HepG2 (cell line): ENCODE measurements around the gene RASSF4. TPM values are rescaled to one million over a fixed set of nuclear protein-coding genes. Genes with fewer than 3 reads are reported as not detected.

ENCODE experiments used
- ATAC-seq: fragments of 200-7000 bp; cut with Tn5 transposase; 3 replicates; pipeline ENCODE4 v1.9.1; 2020; ENCODE audit warnings: mild to moderate bottlenecking, moderate library complexity
- BruUV-seq: library from RNA; stranded (reverse); fragments of 400-500 nt; replicated peaks from 2 replicates; lab custom pipeline; 2021; lab: Mats Ljungman, UMichigan
- CTCF ChIA-PET: fragments of 300-600 bp; formaldehyde crosslinking; extraction: SDS; loops from one replicate; lab custom pipeline; 2021; ENCODE audit warnings: low total read pairs, inconsistent platforms, low intra/inter-chr PET ratio; lab: Yijun Ruan, JAX
- POLR2A ChIA-PET: fragments of 350-600 bp; sonication (Branson Sonifier 250); formaldehyde crosslinking; loops from one replicate; lab custom pipeline; 2020; ENCODE audit warnings: antibody characterized with exemption, inconsistent platforms; lab: Yijun Ruan, JAX
- DNase-seq: peaks from one replicate; pipeline ENCODE4 v3.0.0-alpha.2; 2015; ENCODE audit warnings: low spot score
- FAIRE-seq: peaks from 3 replicates; lab custom pipeline; 2011; peaks lifted over from hg19 to GRCh38; lab: Jason Lieb, UNC
- H2AFZ ChIP-seq: one replicate; pipeline ENCODE4 v1.6.1; 2011; ENCODE audit warnings: low read length, inconsistent platforms
- H3K27ac ChIP-seq: fragments of 300-600 bp; 3 replicates; pipeline ENCODE4 v1.8.0; 2011; ENCODE audit warnings: mixed run types, mild to moderate bottlenecking, mixed read lengths, low read length, inconsistent platforms; ENCODE audit not compliant: insufficient read depth; ENCODE audit errors: extremely low read length
- H3K27me3 ChIP-seq, 2 experiments: fragments of 200-600 bp in 1 of 2; 2 replicates in 1 of 2; 3 replicates in 1 of 2; pipeline versions ENCODE4 v1.6.0 to v1.8.0; 2011; ENCODE audit warnings: low read length in 2 of 2, mild to moderate bottlenecking in 2 of 2, moderate library complexity in 2 of 2, inconsistent platforms in 1 of 2; ENCODE audit not compliant: insufficient read depth in 2 of 2, control insufficient read depth in 1 of 2
- H3K36me3 ChIP-seq, 2 experiments: fragments of 200-600 bp in 1 of 2; replicated peaks in 1 of 2; 2 replicates in 1 of 2; 3 replicates in 1 of 2; pipeline versions ENCODE4 v1.5.1 to v1.8.0; 2011; ENCODE audit warnings: low read length in 2 of 2, inconsistent platforms in 1 of 2; ENCODE audit not compliant: insufficient read depth in 2 of 2, control insufficient read depth in 1 of 2
- H3K4me1 ChIP-seq: 2 replicates; pipeline ENCODE4 v1.5.1; 2012; ENCODE audit warnings: low read length, inconsistent platforms; ENCODE audit not compliant: insufficient read depth
- H3K4me2 ChIP-seq: 2 replicates; pipeline ENCODE4 v1.6.0; 2011; ENCODE audit warnings: low read depth, low read length, inconsistent platforms
- H3K4me3 ChIP-seq, 3 experiments: fragments of 200-600 bp in 1 of 3; sonication (generic), shearing (Covaris generic) in 1 of 3; replicated peaks in 1 of 3; 2 replicates each; pipeline ENCODE4 v1.5.1; 2011 to 2016; ENCODE audit warnings: low read length in 3 of 3, inconsistent platforms in 2 of 3, low read depth in 2 of 3, mild to moderate bottlenecking in 2 of 3, control low read depth in 1 of 3, mixed read lengths in 1 of 3; ENCODE audit not compliant: insufficient read depth in 1 of 3
- H3K79me2 ChIP-seq: one replicate; pipeline ENCODE4 v1.6.1; 2011; ENCODE audit warnings: low read length, inconsistent platforms; ENCODE audit not compliant: insufficient read depth
- H3K9ac ChIP-seq: 2 replicates; pipeline ENCODE4 v1.6.0; 2011; ENCODE audit warnings: mild to moderate bottlenecking, low read depth, low read length, inconsistent platforms; ENCODE audit not compliant: insufficient read depth
- H3K9me3 ChIP-seq: 2 replicates; pipeline ENCODE4 v1.5.1; 2012; ENCODE audit warnings: mild to moderate bottlenecking, low read length
- H4K20me1 ChIP-seq: 2 replicates; pipeline ENCODE4 v1.6.0; 2011; ENCODE audit warnings: inconsistent platforms, mild to moderate bottlenecking, low read length, moderate library complexity; ENCODE audit not compliant: insufficient read depth
- CHD2 ChIP-seq: IDR thresholded peaks from 2 replicates; pipeline ENCODE4 v1.6.1; 2011; ENCODE audit warnings: low read depth, low read length, improper control_type of control experiment
- GLI4 ChIP-seq: sonication (generic); formaldehyde crosslinking; IDR thresholded peaks from 2 replicates; pipeline ENCODE4 v1.5.1; 2020; ENCODE audit warnings: missing genetic modification reagents, mild to moderate bottlenecking, moderate library complexity, borderline replicate concordance
- HNRNPK ChIP-seq: fragments of 200-400 bp; formaldehyde crosslinking; IDR thresholded peaks from 2 replicates; pipeline ENCODE4 v1.6.1; 2018; ENCODE audit warnings: low read length, low read depth, moderate library complexity, mild to moderate bottlenecking; ENCODE audit not compliant: poor library complexity, severe bottlenecking
- MLLT10 ChIP-seq: sonication (generic); formaldehyde crosslinking; IDR thresholded peaks from 2 replicates; pipeline ENCODE4 v1.4.0; 2020; ENCODE audit warnings: missing genetic modification reagents
- REXO4 ChIP-seq: sonication (generic); formaldehyde crosslinking; IDR thresholded peaks from 2 replicates; pipeline ENCODE4 v1.8.0; 2022; ENCODE audit warnings: missing genetic modification reagents, mild to moderate bottlenecking, borderline replicate concordance
- RXRB ChIP-seq: IDR thresholded peaks from 2 replicates; pipeline ENCODE4 v1.6.1; 2016; ENCODE audit warnings: borderline replicate concordance, missing genetic modification reagents, missing compliant biosample characterization
- TAF1 ChIP-seq: sonication (generic); formaldehyde crosslinking; IDR thresholded peaks from 2 replicates; pipeline ENCODE4 v1.4.0; 2020; ENCODE audit warnings: missing genetic modification reagents
- ZNF781 ChIP-seq: sonication (generic); formaldehyde crosslinking; IDR thresholded peaks from 2 replicates; pipeline ENCODE4 v1.5.1; 2020; ENCODE audit warnings: borderline replicate concordance, mild to moderate bottlenecking, missing genetic modification reagents; ENCODE audit errors: not compliant biosample characterization
- WGBS: methylation state at CpG from one replicate; pipeline ENCODE4 v1.1.6; 2017; ENCODE audit warnings: low lambda C conversion rate; 5-methylcytosine and 5-hydroxymethylcytosine counted together
- in situ Hi-C: cut with HindIII; loops from 2 replicates; pipeline ENCODE4 v1.10.0; 2017; ENCODE audit warnings: low pct_unique_long_range_greater_than_20kb; ENCODE audit not compliant: extremely low pct_ligation_motif_present
- intact Hi-C: fragments of 100-400 bp; cut with micrococcal nuclease; formaldehyde crosslinking; loops from one replicate; pipeline ENCODE4 v1.10.0; 2022; ENCODE audit not compliant: unreplicated experiment
- polyA plus RNA-seq, 8 experiments: library from polyadenylated mRNA; depleted of rRNA in 3 of 8; stranded (reverse) in 7 of 8; unstranded in 1 of 8; fragments of >200 nt; fragmentation: Illumina TruSeq in 4 of 8; extraction: Trizol in 4 of 8; gene quantifications; 2 replicates each; pipeline versions ENCODE4 v1.2.1 to v1.2.3, GENCODE V29; 2011 to 2016; ENCODE audit warnings: low read depth in 4 of 8, missing spikeins in 1 of 8, mixed read lengths in 1 of 8; ENCODE audit not compliant: insufficient read depth in 1 of 8
- total RNA-seq, 5 experiments: library from RNA; depleted of rRNA; stranded (reverse); fragments of >200 nt; fragmentation: Illumina TruSeq; extraction: Trizol; gene quantifications; 2 replicates each; pipeline ENCODE4 v1.2.3, GENCODE V29; 2016; ENCODE audit warnings: low read depth in 1 of 5
- TF ChIP-seq, protein P1 (sequence below): sonication (generic); formaldehyde crosslinking; IDR thresholded peaks from 2 replicates; pipeline ENCODE4 v1.4.0; 2020; ENCODE audit warnings: missing genetic modification reagents, borderline replicate concordance
- TF ChIP-seq, protein P2 (sequence below): sonication (generic); formaldehyde crosslinking; IDR thresholded peaks from 2 replicates; pipeline ENCODE4 v1.9.0; 2021; ENCODE audit warnings: missing genetic modification reagents, mild to moderate bottlenecking, borderline replicate concordance
- TF ChIP-seq, protein P3 (sequence below), 2 experiments: sonication (generic) in 1 of 2; formaldehyde crosslinking in 1 of 2; IDR thresholded peaks; 2 replicates each; pipeline versions ENCODE4 v1.4.0 to v1.6.1; 2016 to 2020; ENCODE audit warnings: borderline replicate concordance in 1 of 2, low read depth in 1 of 2, mild to moderate bottlenecking in 1 of 2, missing genetic modification reagents in 1 of 2
- TF ChIP-seq, protein P4 (sequence below), 2 experiments: sonication (generic) in 1 of 2; formaldehyde crosslinking in 1 of 2; IDR thresholded peaks; 2 replicates each; pipeline versions ENCODE4 v1.4.0 to v1.6.1; 2018 to 2020; ENCODE audit warnings: missing genetic modification reagents in 2 of 2, borderline replicate concordance in 1 of 2, low read depth in 1 of 2, mild to moderate bottlenecking in 1 of 2, missing biosample characterization in 1 of 2

Gene RASSF4
- total and polyA plus RNA-seq, 2 of the 13 experiments (the other 11 are each of a cell fraction or from before 2014, with no cell fraction given) = 34.0 to 51.7 TPM

DNA sequence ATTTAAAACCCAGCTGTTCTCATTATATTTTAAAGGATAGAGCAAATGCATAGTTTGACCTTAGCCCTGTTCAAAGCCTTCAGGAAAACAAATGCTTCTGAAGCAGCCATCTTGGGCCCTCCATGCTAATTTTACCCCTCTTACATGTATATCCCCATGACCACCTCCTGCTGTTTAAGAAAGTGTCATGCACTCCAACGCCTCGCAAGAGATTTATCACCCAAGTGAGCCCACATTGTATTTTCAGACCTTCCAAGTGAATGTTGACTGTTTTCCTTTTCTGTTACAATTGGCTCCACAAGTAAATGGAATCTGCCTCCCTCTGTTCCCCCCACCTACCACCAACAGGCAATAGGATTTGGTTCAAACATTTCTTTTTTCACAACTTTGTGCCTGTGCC lies 43.2 kb upstream of the RASSF4 start:
- H3K27me3 ChIP-seq = peaks cover 2 to 30% of the 10 kb centered on the region in 2 experiments
- FAIRE-seq = no peak
- CTCF ChIA-PET = no interaction called here
- TF ChIP-seq GLI4 (CRISPR knock-in tag) (no peak), ZNF781 (CRISPR knock-in tag) (no peak), REXO4 (CRISPR knock-in tag) (no peak), CHD2 (no peak), RXRB (CRISPR knock-in tag) (no peak), HNRNPK (no peak), TAF1 (CRISPR knock-in tag) (no peak), MLLT10 (CRISPR knock-in tag) (no peak)
- TF ChIP-seq, protein P1, sequence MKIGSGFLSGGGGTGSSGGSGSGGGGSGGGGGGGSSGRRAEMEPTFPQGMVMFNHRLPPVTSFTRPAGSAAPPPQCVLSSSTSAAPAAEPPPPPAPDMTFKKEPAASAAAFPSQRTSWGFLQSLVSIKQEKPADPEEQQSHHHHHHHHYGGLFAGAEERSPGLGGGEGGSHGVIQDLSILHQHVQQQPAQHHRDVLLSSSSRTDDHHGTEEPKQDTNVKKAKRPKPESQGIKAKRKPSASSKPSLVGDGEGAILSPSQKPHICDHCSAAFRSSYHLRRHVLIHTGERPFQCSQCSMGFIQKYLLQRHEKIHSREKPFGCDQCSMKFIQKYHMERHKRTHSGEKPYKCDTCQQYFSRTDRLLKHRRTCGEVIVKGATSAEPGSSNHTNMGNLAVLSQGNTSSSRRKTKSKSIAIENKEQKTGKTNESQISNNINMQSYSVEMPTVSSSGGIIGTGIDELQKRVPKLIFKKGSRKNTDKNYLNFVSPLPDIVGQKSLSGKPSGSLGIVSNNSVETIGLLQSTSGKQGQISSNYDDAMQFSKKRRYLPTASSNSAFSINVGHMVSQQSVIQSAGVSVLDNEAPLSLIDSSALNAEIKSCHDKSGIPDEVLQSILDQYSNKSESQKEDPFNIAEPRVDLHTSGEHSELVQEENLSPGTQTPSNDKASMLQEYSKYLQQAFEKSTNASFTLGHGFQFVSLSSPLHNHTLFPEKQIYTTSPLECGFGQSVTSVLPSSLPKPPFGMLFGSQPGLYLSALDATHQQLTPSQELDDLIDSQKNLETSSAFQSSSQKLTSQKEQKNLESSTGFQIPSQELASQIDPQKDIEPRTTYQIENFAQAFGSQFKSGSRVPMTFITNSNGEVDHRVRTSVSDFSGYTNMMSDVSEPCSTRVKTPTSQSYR (CRISPR knock-in tag) = no peak
- TF ChIP-seq, protein P2, sequence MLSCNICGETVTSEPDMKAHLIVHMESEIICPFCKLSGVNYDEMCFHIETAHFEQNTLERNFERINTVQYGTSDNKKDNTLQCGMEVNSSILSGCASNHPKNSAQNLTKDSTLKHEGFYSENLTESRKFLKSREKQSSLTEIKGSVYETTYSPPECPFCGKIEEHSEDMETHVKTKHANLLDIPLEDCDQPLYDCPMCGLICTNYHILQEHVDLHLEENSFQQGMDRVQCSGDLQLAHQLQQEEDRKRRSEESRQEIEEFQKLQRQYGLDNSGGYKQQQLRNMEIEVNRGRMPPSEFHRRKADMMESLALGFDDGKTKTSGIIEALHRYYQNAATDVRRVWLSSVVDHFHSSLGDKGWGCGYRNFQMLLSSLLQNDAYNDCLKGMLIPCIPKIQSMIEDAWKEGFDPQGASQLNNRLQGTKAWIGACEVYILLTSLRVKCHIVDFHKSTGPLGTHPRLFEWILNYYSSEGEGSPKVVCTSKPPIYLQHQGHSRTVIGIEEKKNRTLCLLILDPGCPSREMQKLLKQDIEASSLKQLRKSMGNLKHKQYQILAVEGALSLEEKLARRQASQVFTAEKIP (CRISPR knock-in tag) = no peak
- TF ChIP-seq, protein P3, sequence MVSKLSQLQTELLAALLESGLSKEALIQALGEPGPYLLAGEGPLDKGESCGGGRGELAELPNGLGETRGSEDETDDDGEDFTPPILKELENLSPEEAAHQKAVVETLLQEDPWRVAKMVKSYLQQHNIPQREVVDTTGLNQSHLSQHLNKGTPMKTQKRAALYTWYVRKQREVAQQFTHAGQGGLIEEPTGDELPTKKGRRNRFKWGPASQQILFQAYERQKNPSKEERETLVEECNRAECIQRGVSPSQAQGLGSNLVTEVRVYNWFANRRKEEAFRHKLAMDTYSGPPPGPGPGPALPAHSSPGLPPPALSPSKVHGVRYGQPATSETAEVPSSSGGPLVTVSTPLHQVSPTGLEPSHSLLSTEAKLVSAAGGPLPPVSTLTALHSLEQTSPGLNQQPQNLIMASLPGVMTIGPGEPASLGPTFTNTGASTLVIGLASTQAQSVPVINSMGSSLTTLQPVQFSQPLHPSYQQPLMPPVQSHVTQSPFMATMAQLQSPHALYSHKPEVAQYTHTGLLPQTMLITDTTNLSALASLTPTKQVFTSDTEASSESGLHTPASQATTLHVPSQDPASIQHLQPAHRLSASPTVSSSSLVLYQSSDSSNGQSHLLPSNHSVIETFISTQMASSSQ (IDR thresholded peaks at IDR 0.05; ENCODE audit: low read depth) = no peak
- TF ChIP-seq, protein P3 (CRISPR knock-in tag; IDR thresholded peaks at IDR 0.05; ENCODE audit: borderline replicate concordance) = no peak
- TF ChIP-seq, protein P4, sequence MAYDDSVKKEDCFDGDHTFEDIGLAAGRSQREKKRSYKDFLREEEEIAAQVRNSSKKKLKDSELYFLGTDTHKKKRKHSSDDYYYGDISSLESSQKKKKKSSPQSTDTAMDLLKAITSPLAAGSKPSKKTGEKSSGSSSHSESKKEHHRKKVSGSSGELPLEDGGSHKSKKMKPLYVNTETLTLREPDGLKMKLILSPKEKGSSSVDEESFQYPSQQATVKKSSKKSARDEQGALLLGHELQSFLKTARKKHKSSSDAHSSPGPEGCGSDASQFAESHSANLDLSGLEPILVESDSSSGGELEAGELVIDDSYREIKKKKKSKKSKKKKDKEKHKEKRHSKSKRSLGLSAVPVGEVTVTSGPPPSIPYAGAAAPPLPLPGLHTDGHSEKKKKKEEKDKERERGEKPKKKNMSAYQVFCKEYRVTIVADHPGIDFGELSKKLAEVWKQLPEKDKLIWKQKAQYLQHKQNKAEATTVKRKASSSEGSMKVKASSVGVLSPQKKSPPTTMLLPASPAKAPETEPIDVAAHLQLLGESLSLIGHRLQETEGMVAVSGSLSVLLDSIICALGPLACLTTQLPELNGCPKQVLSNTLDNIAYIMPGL (CRISPR knock-in tag; IDR thresholded peaks at IDR 0.05; ENCODE audit: borderline replicate concordance in 1 of 2, low read depth in 1 of 2) = no peak

More for the DNA sequence above, 43.2 kb upstream of the RASSF4 start:
- H2AFZ ChIP-seq = no peak overlapping the region
- POLR2A ChIA-PET = no interaction called here
- no peaks in the 10 kb centered on the region for H4K20me1 ChIP-seq
- no peaks in the 10 kb centered on the region for H3K36me3 ChIP-seq
- intact Hi-C loops = no loop called here
- no TSS peak for BruUV-seq
- H3K79me2 ChIP-seq = no peaks in the 10 kb centered on the region
- in situ Hi-C loops = no loop called here
- no peak overlapping the region for H3K4me2 ChIP-seq
- no peak overlapping the region for H3K4me3 ChIP-seq
- WGBS = 83% methylated on average over 2 of the region's 2 CpGs
- no peak overlapping the region for H3K27ac ChIP-seq
- no peaks in the 10 kb centered on the region; the same call in 1 of the 2 replicates for H3K9me3 ChIP-seq
- H3K9ac ChIP-seq = no peak overlapping the region
- DNase-seq (no peak), ATAC-seq (no peak)
- H3K4me1 ChIP-seq = peaks cover 14% of the 10 kb centered on the region
